GM19239 (cell line): Measurements from ENCODE around the gene SH3BGRL2.

Source experiments
- DNase-seq: peaks from one replicate; pipeline ENCODE4 v3.0.0; 2011; ENCODE audit warnings: low spot score; ENCODE audit not compliant: insufficient read length
- FAIRE-seq: peaks from 2 replicates; lab custom pipeline; 2011; peaks lifted over from hg19 to GRCh38; lab: Jason Lieb, UNC

The SH3BGRL2 gene

DNA sequence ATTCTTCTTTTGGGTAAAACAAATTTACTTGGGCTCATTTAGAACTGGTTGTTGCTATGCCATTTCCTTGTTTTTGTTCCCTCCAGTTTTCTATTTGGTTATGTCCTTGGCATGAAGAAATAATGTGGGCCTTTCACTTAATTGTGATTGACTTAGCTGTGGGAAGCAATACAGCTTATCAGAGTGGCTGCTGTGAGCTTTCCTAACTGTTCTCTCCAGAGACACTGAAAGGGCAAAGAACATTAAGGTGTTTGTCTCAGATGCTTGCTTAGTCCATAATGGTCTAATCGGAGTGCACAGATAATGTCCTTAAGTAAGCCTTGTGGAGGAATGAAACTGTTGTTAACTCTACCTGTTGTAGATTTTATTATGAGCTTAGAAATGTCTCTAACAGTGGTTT, 56.6 kb downstream of the SH3BGRL2 start:
- DNase-seq: no peak
- no peak for FAIRE-seq

DNA sequence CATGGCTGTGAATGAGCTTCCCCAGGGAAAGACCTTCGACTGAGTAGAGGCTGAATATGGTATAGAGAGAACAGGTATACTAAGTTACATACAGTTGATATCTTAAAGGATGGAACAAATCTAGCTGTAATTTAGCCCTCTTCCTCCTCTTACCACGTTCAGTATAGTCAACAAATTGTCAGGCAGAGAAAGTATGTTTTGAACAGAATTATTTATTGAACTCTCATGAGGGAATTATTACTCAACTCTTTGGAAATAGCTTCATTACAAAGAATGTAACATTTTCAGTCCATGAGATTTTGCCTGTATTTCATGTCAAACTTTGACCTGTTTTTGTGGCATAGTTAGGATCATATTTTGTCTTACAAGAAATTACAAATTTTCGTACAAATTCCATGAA, 63.0 kb downstream of the SH3BGRL2 start:
- FAIRE-seq: no peak
- no peak for DNase-seq

- FAIRE-seq (no peak), DNase-seq (no peak)
Observed at GRCh38 chr6:79694623-79695343, 63.7 kb downstream of the SH3BGRL2 start.

DNA sequence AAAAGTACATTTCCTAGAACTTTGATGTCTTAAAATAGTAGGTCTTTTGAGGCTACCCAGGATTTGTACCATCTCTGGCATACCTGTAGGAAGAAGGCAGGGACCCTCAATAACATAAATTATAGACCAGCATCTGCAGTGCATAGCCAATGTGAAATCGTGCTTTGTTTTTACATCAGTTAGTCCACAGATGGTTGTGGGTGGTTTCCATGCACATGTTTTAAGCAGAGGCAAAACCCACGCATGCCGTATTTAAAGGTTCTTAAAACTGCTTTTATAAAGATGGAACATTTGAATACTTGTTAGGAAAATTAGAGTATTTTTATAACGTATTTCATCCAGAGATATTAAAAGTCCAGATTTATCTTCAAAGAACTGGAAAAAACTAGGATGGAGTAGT, 66.3 kb downstream of the SH3BGRL2 start:
- FAIRE-seq: no peak
- no peak for DNase-seq

- DNase-seq (no peak), FAIRE-seq (no peak)
Observed at GRCh38 chr6:79699606-79700005, 68.5 kb downstream of the SH3BGRL2 start.

GRCh38 chr6:79702691-79703090, 71.6 kb downstream of the SH3BGRL2 start:
- FAIRE-seq (no peak), DNase-seq (no peak)

GRCh38 chr6:79704200-79704599, 73.1 kb downstream of the SH3BGRL2 start:
- no peak for FAIRE-seq
- DNase-seq: no peak

GRCh38 chr6:79705456-79705995, 74.4 kb downstream of the SH3BGRL2 start:
- FAIRE-seq (no peak), DNase-seq (no peak)

GRCh38 chr6:79706527-79706926, 75.4 kb downstream of the SH3BGRL2 start:
- FAIRE-seq: no peak

GRCh38 chr6:79707621-79708020, 76.5 kb downstream of the SH3BGRL2 start:
- FAIRE-seq (no peak), DNase-seq (no peak)

More at GRCh38 chr6:79706527-79706926, 75.4 kb downstream of the SH3BGRL2 start:
- no peak for DNase-seq

- no peak for FAIRE-seq
- DNase-seq: no peak
Observed at GRCh38 chr6:79708095-79708791, 77.1 kb downstream of the SH3BGRL2 start.

DNA sequence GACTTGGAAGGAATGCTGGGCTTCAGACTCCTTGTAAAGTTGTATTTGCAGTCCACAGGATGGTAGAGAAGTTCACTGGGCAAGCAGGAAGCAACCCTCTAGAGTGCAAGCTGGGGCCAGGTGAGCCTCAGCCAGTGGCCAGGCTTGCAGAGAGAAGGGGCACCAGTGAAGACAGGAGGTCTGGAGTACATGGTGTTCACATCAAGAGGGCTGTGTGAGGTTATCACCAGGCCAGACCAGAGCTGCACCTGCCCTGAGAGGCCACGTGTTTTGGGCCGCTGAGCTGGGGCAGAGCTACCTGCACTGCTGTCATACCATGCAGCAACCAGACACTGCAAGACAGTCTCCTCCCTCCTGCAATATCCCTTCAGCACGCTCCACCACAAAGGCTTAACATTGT, 79.0 kb downstream of the SH3BGRL2 start:
- DNase-seq (no peak), FAIRE-seq (no peak)

GRCh38 chr6:79711167-79711566, 80.0 kb downstream of the SH3BGRL2 start:
- FAIRE-seq (no peak), DNase-seq (no peak)

- no peak for FAIRE-seq
- no peak for DNase-seq
Observed at GRCh38 chr6:79712144-79712543, 81.0 kb downstream of the SH3BGRL2 start.

DNA sequence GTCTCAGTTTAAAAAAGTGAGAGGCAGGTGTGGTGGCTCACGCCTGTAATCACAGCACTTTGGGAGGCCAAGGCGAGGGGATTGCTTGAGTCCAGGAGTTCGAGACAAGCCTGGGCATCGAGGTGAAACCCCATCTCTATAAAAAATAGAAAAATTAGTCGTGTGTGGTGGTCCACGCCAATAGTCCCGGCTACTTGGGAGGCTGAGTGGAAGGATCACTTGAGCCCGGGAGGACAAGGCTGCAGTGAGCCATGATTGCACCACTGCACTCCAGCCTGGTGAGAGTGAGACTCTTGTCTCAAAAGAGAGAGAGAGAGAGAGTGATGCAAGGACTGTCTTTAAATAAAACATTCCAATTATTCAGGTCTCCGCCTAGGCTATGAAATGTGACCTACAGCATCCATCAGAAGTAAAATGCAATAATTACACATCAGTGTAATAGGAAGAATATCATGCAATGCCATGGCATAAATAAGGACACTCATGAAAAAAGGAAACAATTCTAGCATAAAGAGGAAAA, 81.5 kb downstream of the SH3BGRL2 start:
- no peak for DNase-seq
- no peak for FAIRE-seq

- DNase-seq (peak; percentile 5), FAIRE-seq (peak; percentile 78)
Observed at GRCh38 chr6:79713701-79714322, 82.7 kb downstream of the SH3BGRL2 start.

DNA sequence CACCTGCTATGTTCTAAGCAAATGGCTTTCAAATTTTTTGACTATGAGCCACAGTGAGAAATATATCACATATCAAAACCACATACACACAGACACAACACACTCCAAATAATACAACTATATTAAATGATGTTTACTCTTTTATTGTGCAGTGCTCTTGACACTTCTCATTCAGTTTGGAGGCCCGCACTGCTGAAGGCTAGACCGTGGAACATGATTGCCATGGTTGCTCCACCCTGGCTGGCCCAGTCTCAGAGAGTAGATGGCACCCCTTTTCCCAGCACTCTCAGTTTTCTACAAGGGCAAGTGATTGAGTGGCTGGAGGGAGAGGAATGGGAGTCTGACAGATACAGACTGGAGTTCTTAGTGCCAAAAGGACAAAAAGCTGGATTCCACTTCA, 86.9 kb downstream of the SH3BGRL2 start:
- FAIRE-seq (no peak), DNase-seq (no peak)

DNA sequence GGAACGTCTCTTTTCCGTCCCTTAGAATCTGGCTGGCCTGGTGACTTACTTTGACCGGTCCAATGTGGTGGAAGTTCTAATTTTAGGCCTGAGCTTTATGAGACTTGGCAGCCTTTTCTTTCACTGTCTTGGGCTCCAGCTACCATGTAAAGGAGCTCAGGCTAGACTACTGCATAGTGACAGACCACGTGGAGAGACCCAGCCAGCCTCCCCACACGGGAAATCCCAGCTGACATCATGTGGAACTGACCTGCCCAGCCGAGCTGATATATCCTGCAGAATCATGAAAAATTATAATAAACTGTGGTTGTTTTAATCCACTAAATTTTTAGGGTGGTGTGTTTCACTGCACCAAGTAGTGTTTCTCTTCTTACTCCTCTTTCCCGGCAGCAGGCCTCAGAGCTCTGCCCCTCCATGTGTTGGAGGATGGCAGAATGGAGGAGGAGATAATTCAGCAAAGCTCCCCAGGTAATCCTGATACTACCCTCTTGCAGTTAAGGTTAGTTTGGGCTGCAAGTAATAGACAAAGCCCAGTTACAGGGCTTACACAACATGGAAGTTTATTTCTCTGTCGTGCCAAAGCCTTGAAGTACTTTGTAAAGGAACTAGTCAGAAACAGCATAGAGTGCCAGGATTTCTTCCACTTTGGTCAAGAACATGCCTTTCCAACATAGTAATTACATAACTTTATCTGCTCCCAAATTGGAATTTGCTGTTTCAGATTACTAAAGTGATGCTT, 87.5 kb downstream of the SH3BGRL2 start:
- FAIRE-seq: no peak
- no peak for DNase-seq

DNA sequence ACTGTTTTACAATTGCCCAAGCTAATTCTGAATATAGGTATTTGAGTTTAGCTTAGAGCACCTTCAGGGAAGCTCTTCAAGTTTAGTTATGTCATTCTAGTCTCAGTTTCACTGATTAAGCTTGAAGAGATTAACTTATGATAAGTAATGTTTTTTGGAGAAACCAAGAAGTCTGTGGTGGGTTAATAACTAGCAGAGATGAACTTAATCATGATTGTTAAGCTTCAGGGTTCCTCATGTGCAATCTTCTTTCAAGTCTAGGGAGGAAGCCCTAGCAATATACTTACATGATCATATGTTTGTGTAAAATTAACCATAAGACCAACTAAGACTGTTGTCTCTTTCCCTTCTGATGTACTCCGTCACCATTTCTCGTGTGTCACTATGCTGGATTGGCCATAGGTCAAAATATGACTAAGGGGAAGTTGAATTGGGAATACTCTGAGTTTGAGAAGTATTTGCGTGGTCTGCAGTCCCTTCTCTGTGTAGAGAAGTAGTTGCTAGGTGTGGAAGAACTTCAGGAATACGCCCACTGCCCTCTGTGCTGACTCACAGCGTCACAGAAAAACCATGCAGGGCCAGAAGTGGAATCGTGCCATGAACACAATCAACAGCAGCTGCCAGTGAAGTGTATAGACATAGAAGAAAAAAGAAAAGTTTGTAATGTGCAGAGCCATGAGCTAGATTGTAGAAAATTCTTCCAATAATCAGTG, 88.3 kb downstream of the SH3BGRL2 start:
- no peak for FAIRE-seq
- no peak for DNase-seq

GRCh38 chr6:79724816-79725215, 93.7 kb downstream of the SH3BGRL2 start:
- no peak for DNase-seq
- FAIRE-seq: no peak
